ENCODE measurements around the gene DOK6. TPM values are rescaled to one million over a fixed set of nuclear protein-coding genes. Genes with fewer than 3 reads are reported as not detected.

The DOK6 gene
- total RNA-seq, 1 experiment from 2014 or later = not detected

GRCh38 chr18:69885841-69886531 lies 485.3 kb downstream of the DOK6 start:
- ChIA-PET POLR2A (ENCODE audit: unreplicated experiment) (no interaction called here), CTCF (no interaction called here)
- H3K4me3 ChIP-seq = no peak overlapping the region
- intact Hi-C loops (cut with micrococcal nuclease; ENCODE audit: unreplicated experiment) = no loop called here
- no peak for DNase-seq
- H3K9me3 ChIP-seq (ENCODE audit: insufficient read depth, low read depth) = no peaks in the 10 kb centered on the region
- TF ChIP-seq EZH2 (IDR thresholded peaks at IDR 0.05; ENCODE audit: low read depth) (no peak), CTCF (conservative IDR thresholded peaks at IDR 0.05) (no peak)
- no peak overlapping the region for H3K27ac ChIP-seq
- H3K9me2 ChIP-seq (ENCODE audit: insufficient read depth) = no peaks in the 10 kb centered on the region
- no peaks in the 10 kb centered on the region for H3K36me3 ChIP-seq (ENCODE audit: low read depth)
- no peaks in the 10 kb centered on the region for H3K4me1 ChIP-seq (replicated peaks; ENCODE audit: insufficient read depth)
- no TSS peak for BruUV-seq (replicated peaks)
- no peaks in the 10 kb centered on the region for H3K79me2 ChIP-seq (ENCODE audit: low read depth)
- H3F3A ChIP-seq (ENCODE audit: insufficient read depth, low read depth) = no peaks in the 10 kb centered on the region
- H2AFZ ChIP-seq = no peak overlapping the region
- H4K20me1 ChIP-seq (ENCODE audit: insufficient read depth) = no peaks in the 10 kb centered on the region
- H3K4me2 ChIP-seq = no peak overlapping the region
- no peaks in the 10 kb centered on the region for H3K27me3 ChIP-seq (ENCODE audit: insufficient read depth, low read depth)

DNA sequence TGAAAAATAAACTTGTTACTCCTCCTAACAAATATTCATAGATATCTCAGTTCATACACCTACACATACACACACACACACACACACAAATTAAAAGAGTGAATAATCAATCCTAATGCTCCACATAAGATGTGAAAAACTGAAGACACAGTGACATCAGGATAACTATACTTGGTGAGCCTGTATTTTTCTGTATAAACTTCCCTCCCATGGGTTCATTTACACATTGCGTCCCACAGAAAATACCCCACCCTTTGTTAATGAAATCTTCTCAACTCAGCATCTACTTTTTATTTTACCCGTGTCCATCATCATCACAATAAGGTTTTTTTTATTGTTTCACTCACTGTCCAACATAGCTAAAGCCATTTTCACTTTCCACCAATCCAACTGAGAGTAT lies 486.6 kb downstream of the DOK6 start:
- Histone ChIP-seq H3K36me3 (ENCODE audit: low read depth) (no peaks in the 10 kb centered on the region), H3K27me3 (ENCODE audit: insufficient read depth, low read depth) (no peaks in the 10 kb centered on the region), H3K9me3 (ENCODE audit: insufficient read depth, low read depth) (no peaks in the 10 kb centered on the region), H3K27ac (no peak overlapping the region), H3F3A (ENCODE audit: insufficient read depth, low read depth) (no peaks in the 10 kb centered on the region), H3K79me2 (ENCODE audit: low read depth) (no peaks in the 10 kb centered on the region), H3K4me1 (replicated peaks; ENCODE audit: insufficient read depth) (no peaks in the 10 kb centered on the region), H3K9me2 (ENCODE audit: insufficient read depth) (no peaks in the 10 kb centered on the region), H3K4me2 (no peak overlapping the region), H4K20me1 (ENCODE audit: insufficient read depth) (no peaks in the 10 kb centered on the region), H3K4me3 (no peak overlapping the region), H2AFZ (no peak overlapping the region)
- ChIA-PET CTCF (no interaction called here), POLR2A (ENCODE audit: unreplicated experiment) (no interaction called here)
- BruUV-seq (replicated peaks) = no TSS peak
- TF ChIP-seq EZH2 (IDR thresholded peaks at IDR 0.05; ENCODE audit: low read depth) (no peak), CTCF (conservative IDR thresholded peaks at IDR 0.05) (no peak)
- no peak for DNase-seq
- intact Hi-C loops (cut with micrococcal nuclease; ENCODE audit: unreplicated experiment) = no loop called here

- no peaks in the 10 kb centered on the region for H4K20me1 ChIP-seq (ENCODE audit: insufficient read depth)
- no peaks in the 10 kb centered on the region for H3F3A ChIP-seq (ENCODE audit: insufficient read depth, low read depth)
- DNase-seq = no peak
- no peaks in the 10 kb centered on the region for H3K27me3 ChIP-seq (ENCODE audit: insufficient read depth, low read depth)
- H3K4me1 ChIP-seq (replicated peaks; ENCODE audit: insufficient read depth) = no peaks in the 10 kb centered on the region
- H3K9me3 ChIP-seq (ENCODE audit: insufficient read depth, low read depth) = no peaks in the 10 kb centered on the region
- CTCF ChIA-PET = no interaction called here
- no peak overlapping the region for H2AFZ ChIP-seq
- POLR2A ChIA-PET (ENCODE audit: unreplicated experiment) = no interaction called here
- intact Hi-C loops (cut with micrococcal nuclease; ENCODE audit: unreplicated experiment) = no loop called here
- no peak overlapping the region for H3K4me3 ChIP-seq
- H3K27ac ChIP-seq = no peak overlapping the region
- no TSS peak for BruUV-seq (replicated peaks)
- TF ChIP-seq EZH2 (IDR thresholded peaks at IDR 0.05; ENCODE audit: low read depth) (no peak), CTCF (conservative IDR thresholded peaks at IDR 0.05) (no peak)
- H3K4me2 ChIP-seq = no peak overlapping the region
- no peaks in the 10 kb centered on the region for H3K9me2 ChIP-seq (ENCODE audit: insufficient read depth)
- H3K36me3 ChIP-seq (ENCODE audit: low read depth) = no peaks in the 10 kb centered on the region
- no peaks in the 10 kb centered on the region for H3K79me2 ChIP-seq (ENCODE audit: low read depth)
Measured at GRCh38 chr18:69889009-69889408, 488.3 kb downstream of the DOK6 start.

Measured in PC-9 (cell line).